Measurements from ENCODE around the gene ASIC3.
A peak's percentile ranks its signal among the peaks of the same experiment; 100 is the strongest.

The ASIC3 gene

DNA sequence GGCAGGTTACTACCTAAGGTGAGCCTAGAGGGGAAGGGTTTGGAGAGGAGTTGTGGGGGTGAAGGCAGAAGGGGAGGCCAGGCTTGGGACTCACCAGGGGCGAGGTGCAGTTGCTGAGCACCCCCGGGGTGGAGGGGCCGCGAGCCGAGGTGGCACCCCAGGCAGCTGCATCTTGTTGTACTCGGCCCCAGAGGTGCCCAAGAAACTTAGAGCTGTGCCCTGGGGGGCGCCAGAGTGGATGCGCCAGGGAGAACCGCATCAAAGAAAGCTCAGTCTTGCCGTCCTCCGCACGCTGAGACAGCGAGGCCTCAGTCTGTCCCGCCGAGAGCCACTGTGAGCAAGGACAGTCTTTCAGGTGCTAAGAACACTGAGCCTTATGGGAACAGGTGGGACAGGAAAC lies 31.4 kb upstream of the ASIC3 start:
- Histone ChIP-seq H3K4me2 (ENCODE audit: low read depth, low read length) (no peak overlapping the region), H3K27ac (ENCODE audit: low read length) (no peak overlapping the region), H3K4me3 (ENCODE audit: low read length) (no peak overlapping the region), H3K79me2 (ENCODE audit: low read length) (no peaks in the 10 kb centered on the region), H3F3A (ENCODE audit: insufficient read depth, low read length) (0 out of 2 replicates have a peak, but pooled peaks cover 4% of the 10 kb centered on the region), H3K27me3 (replicated peaks; ENCODE audit: insufficient read depth, low read length) (peaks cover 66% of the 10 kb centered on the region), H2AFZ (ENCODE audit: low read length) (no peak overlapping the region), H4K20me1 (ENCODE audit: insufficient read depth, low read length) (no peaks in the 10 kb centered on the region), H3K36me3 (replicated peaks; ENCODE audit: insufficient read depth, low read length) (no peaks in the 10 kb centered on the region), H3K9ac (ENCODE audit: low read length) (no peak overlapping the region), H3K9me2 (replicated peaks; ENCODE audit: insufficient read depth, low read length) (no peaks in the 10 kb centered on the region), H3K4me1 (ENCODE audit: low read length) (peaks cover 11% of the 10 kb centered on the region; the same call in 1 of the 2 replicates), H3K9me3 (replicated peaks; ENCODE audit: insufficient read depth, low read length) (no peaks in the 10 kb centered on the region)
- no peak for DNase-seq
- TF ChIP-seq EZH2phosphoT487 (IDR thresholded peaks at IDR 0.05; ENCODE audit: low read length) (no peak), EZH2 (optimal IDR thresholded peaks at IDR 0.05; ENCODE audit: low read depth, low read length) (no peak), CTCF (IDR thresholded peaks at IDR 0.05; ENCODE audit: low read length) (no peak)

GRCh38 chr7:151017370-151017952 lies 30.9 kb upstream of the ASIC3 start:
- no peaks in the 10 kb centered on the region for H3K36me3 ChIP-seq (replicated peaks; ENCODE audit: insufficient read depth, low read length)
- peaks cover 11% of the 10 kb centered on the region; the same call in 1 of the 2 replicates for H3K4me1 ChIP-seq (ENCODE audit: low read length)
- H4K20me1 ChIP-seq (ENCODE audit: insufficient read depth, low read length), result no peaks in the 10 kb centered on the region
- H3K79me2 ChIP-seq (ENCODE audit: low read length), result no peaks in the 10 kb centered on the region
- no peak overlapping the region for H3K9ac ChIP-seq (ENCODE audit: low read length)
- no peak for TF ChIP-seq CTCF (IDR thresholded peaks at IDR 0.05; ENCODE audit: low read length)
- no peak for TF ChIP-seq EZH2phosphoT487 (IDR thresholded peaks at IDR 0.05; ENCODE audit: low read length)
- TF ChIP-seq EZH2 (optimal IDR thresholded peaks at IDR 0.05; ENCODE audit: low read depth, low read length), result no peak
- H3K27me3 ChIP-seq (replicated peaks; ENCODE audit: insufficient read depth, low read length), result peaks cover 61% of the 10 kb centered on the region
- peak overlapping the region; percentile 66 for H2AFZ ChIP-seq (ENCODE audit: low read length)
- DNase-seq, result no peak
- H3K4me3 ChIP-seq (ENCODE audit: low read length), result peak overlapping the region; percentile 29; the same call in 1 of the 2 replicates
- H3K4me2 ChIP-seq (ENCODE audit: low read depth, low read length), result peak overlapping the region; percentile 76
- H3F3A ChIP-seq (ENCODE audit: insufficient read depth, low read length), result 0 out of 2 replicates have a peak, but pooled peaks cover 4% of the 10 kb centered on the region
- H3K9me3 ChIP-seq (replicated peaks; ENCODE audit: insufficient read depth, low read length), result no peaks in the 10 kb centered on the region
- H3K9me2 ChIP-seq (replicated peaks; ENCODE audit: insufficient read depth, low read length), result no peaks in the 10 kb centered on the region
- H3K27ac ChIP-seq (ENCODE audit: low read length), result no peak overlapping the region

DNA sequence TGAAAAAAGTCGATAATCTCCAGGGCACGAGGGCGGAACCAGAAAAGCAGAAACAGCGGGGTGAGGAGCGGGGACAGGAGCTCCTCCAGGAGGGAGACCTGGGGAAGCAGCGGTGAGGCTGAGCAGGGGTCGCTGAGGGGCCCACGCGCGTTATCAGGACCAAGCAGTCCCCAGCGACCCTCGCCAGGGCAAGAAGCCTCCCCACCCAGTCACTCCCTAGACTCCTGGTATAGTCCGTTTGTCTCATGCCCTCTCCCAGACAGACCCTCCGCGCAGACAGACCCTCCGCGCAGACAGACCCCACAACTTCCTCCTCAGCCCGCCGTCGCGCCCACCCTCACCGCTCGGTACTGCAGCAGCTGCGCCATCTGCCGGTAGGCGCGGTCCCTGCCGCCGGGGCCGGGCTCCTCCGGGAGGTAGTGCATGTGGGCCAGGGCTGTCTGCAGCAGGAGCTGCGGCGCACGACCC lies 30.3 kb upstream of the ASIC3 start:
- no peaks in the 10 kb centered on the region for H3K36me3 ChIP-seq (replicated peaks; ENCODE audit: insufficient read depth, low read length)
- H3K4me1 ChIP-seq (ENCODE audit: low read length), result peaks cover 10% of the 10 kb centered on the region; the same call in 1 of the 2 replicates
- H3K9me3 ChIP-seq (replicated peaks; ENCODE audit: insufficient read depth, low read length), result no peaks in the 10 kb centered on the region
- H4K20me1 ChIP-seq (ENCODE audit: insufficient read depth, low read length), result no peaks in the 10 kb centered on the region
- H3K9me2 ChIP-seq (replicated peaks; ENCODE audit: insufficient read depth, low read length), result no peaks in the 10 kb centered on the region
- DNase-seq, result peak; percentile 68
- H2AFZ ChIP-seq (ENCODE audit: low read length), result peak overlapping the region; percentile 66
- H3K27me3 ChIP-seq (replicated peaks; ENCODE audit: insufficient read depth, low read length), result peaks cover 55% of the 10 kb centered on the region
- 0 out of 2 replicates have a peak, but pooled peaks cover 3% of the 10 kb centered on the region for H3F3A ChIP-seq (ENCODE audit: insufficient read depth, low read length)
- no peak overlapping the region for H3K27ac ChIP-seq (ENCODE audit: low read length)
- TF ChIP-seq EZH2 (optimal IDR thresholded peaks at IDR 0.05; ENCODE audit: low read depth, low read length) (no peak), EZH2phosphoT487 (IDR thresholded peaks at IDR 0.05; ENCODE audit: low read length) (no peak), CTCF (IDR thresholded peaks at IDR 0.05; ENCODE audit: low read length) (peak; percentile 100)
- peak overlapping the region; percentile 29 for H3K4me3 ChIP-seq (ENCODE audit: low read length)
- H3K4me2 ChIP-seq (ENCODE audit: low read depth, low read length), result peak overlapping the region; percentile 76
- H3K9ac ChIP-seq (ENCODE audit: low read length), result no peak overlapping the region
- H3K79me2 ChIP-seq (ENCODE audit: low read length), result no peaks in the 10 kb centered on the region

All from MM.1S (cell line).